ENCODE measurements around the gene PRPS1. TPM values are rescaled to one million over a fixed set of nuclear protein-coding genes. Genes with fewer than 3 reads are reported as not detected.

PRPS1 gene
- total and polyA plus RNA-seq, 2 of the 13 experiments (the other 11 are each of a cell fraction or from before 2014, with no cell fraction given) = 33.7 to 54.4 TPM

GRCh38 chrX:107627838-107628661 is at the start of gene PRPS1 (continued):
- no peak for TF ChIP-seq SNAPC5 (CRISPR knock-in tag; IDR thresholded peaks at IDR 0.05; ENCODE audit: borderline replicate concordance)
- no peak for TF ChIP-seq BRCA1 (CRISPR knock-in tag; IDR thresholded peaks at IDR 0.05)
- TF ChIP-seq AKNA (CRISPR knock-in tag; IDR thresholded peaks at IDR 0.05; ENCODE audit: borderline replicate concordance) = no peak
- no peak for TF ChIP-seq GMEB2 (CRISPR knock-in tag; IDR thresholded peaks at IDR 0.05; ENCODE audit: low read depth)
- no peak for TF ChIP-seq ZNF576 (CRISPR knock-in tag; IDR thresholded peaks at IDR 0.05)
- no peak for TF ChIP-seq ZNF142 (CRISPR knock-in tag; IDR thresholded peaks at IDR 0.05)
- TF ChIP-seq ZNF550 (CRISPR knock-in tag; IDR thresholded peaks at IDR 0.05; ENCODE audit: borderline replicate concordance) = no peak
- TF ChIP-seq POLR2A (IDR thresholded peaks at IDR 0.05; ENCODE audit: insufficient read depth in 1 of 2, low read depth in 2 of 2, low read length in 2 of 2) = peak; percentile 58 to 60; a peak in 3 of 4 replicates
- no peak for TF ChIP-seq ZNF704 (CRISPR knock-in tag; IDR thresholded peaks at IDR 0.05; ENCODE audit: borderline replicate concordance)
- TF ChIP-seq KAT8 (CRISPR knock-in tag; IDR thresholded peaks at IDR 0.05) = no peak
- TF ChIP-seq ZNF7 (CRISPR knock-in tag; IDR thresholded peaks at IDR 0.05) = no peak
- no peak for TF ChIP-seq ZNF891 (CRISPR knock-in tag; IDR thresholded peaks at IDR 0.05)

Measured in HepG2 (cell line).